ENCODE measurements around the gene HIP1. TPM values are rescaled to one million over a fixed set of nuclear protein-coding genes. Genes with fewer than 3 reads are reported as not detected.

HIP1 gene
- total and polyA plus RNA-seq, 2 of the 13 experiments (the other 11 are each of a cell fraction or from before 2014, with no cell fraction given): 4.5 to 6.2 TPM

DNA sequence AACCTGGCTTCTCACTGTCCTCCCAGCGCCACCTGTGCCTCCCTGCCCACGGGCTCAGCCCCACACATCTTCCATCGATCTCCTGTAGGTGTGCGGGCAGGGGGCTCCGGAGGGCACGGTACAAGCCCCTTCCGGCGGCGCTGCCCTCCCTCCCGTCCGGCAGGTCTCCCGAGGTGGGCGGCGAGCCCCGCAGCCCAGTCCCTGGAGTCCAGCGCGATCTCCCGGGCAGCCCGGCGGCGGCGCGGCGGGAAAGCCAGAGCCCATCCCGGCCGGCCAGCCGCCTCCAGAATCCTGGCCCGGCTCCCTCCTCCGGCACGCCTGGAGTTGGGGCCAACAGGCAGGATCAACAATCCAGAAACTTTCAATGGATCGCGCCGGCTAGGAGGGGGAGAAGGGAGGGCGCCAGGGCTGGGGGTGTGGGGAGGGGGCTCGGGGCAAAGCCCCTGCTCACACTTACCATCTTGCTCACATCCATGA, 100.1 kb downstream of the HIP1 start:
- peak overlapping the region; percentile 76 for H3K4me2 ChIP-seq (ENCODE audit: low read depth, low read length)
- ChIA-PET POLR2A (no interaction called here), CTCF (ENCODE audit: low intra/inter-chr PET ratio, low total read pairs) (no interaction called here)
- peak overlapping the region; percentile 66 to 76 (median 67); a peak in 5 of 6 replicates for H3K4me3 ChIP-seq (replicated peaks in 1 of 3; ENCODE audit: insufficient read depth in 1 of 3, low read depth in 2 of 3, low read length in 3 of 3)
- no peak overlapping the region for H3K9ac ChIP-seq (ENCODE audit: insufficient read depth, low read depth, low read length)
- H3K27ac ChIP-seq (ENCODE audit: extremely low read length, insufficient read depth, low read length): no peak overlapping the region
- H4K20me1 ChIP-seq (ENCODE audit: insufficient read depth, low read length): no peaks in the 10 kb centered on the region
- in situ Hi-C loops (cut with HindIII; ENCODE audit: extremely low pct_ligation_motif_present, low pct_unique_long_range_greater_than_20kb): no loop called here
- no peak for FAIRE-seq
- H3K27me3 ChIP-seq (ENCODE audit: control insufficient read depth in 1 of 2, insufficient read depth in 2 of 2, low read length in 2 of 2): no peaks in the 10 kb centered on the region
- H3K4me1 ChIP-seq (ENCODE audit: insufficient read depth, low read length): peaks cover 15% of the 10 kb centered on the region
- 5% methylated on average over 7 of the region's 35 CpGs for WGBS (ENCODE audit: low lambda C conversion rate)
- H3K9me3 ChIP-seq (ENCODE audit: low read length): peaks cover 8% of the 10 kb centered on the region
- DNase-seq (ENCODE audit: low spot score): no peak
- H2AFZ ChIP-seq (ENCODE audit: low read length): no peak overlapping the region
- no peaks in the 10 kb centered on the region for H3K36me3 ChIP-seq (replicated peaks in 1 of 2; ENCODE audit: control insufficient read depth in 1 of 2, insufficient read depth in 2 of 2, low read length in 2 of 2)
- peak; percentile 82 for ATAC-seq
- BruUV-seq (replicated peaks): no TSS peak
- H3K79me2 ChIP-seq (ENCODE audit: insufficient read depth, low read length): no peaks in the 10 kb centered on the region
- intact Hi-C loops (cut with micrococcal nuclease; ENCODE audit: unreplicated experiment): no loop called here
- TF ChIP-seq ZNF263 (CRISPR knock-in tag; IDR thresholded peaks at IDR 0.05): peak; percentile 40; the same call in 1 of the 2 replicates
- no peak for TF ChIP-seq NFE2L2 (IDR thresholded peaks at IDR 0.05; ENCODE audit: low read length)
- TF ChIP-seq, protein P1, sequence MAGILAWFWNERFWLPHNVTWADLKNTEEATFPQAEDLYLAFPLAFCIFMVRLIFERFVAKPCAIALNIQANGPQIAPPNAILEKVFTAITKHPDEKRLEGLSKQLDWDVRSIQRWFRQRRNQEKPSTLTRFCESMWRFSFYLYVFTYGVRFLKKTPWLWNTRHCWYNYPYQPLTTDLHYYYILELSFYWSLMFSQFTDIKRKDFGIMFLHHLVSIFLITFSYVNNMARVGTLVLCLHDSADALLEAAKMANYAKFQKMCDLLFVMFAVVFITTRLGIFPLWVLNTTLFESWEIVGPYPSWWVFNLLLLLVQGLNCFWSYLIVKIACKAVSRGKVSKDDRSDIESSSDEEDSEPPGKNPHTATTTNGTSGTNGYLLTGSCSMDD (CRISPR knock-in tag; IDR thresholded peaks at IDR 0.05): no peak
- TF ChIP-seq, protein P2, sequence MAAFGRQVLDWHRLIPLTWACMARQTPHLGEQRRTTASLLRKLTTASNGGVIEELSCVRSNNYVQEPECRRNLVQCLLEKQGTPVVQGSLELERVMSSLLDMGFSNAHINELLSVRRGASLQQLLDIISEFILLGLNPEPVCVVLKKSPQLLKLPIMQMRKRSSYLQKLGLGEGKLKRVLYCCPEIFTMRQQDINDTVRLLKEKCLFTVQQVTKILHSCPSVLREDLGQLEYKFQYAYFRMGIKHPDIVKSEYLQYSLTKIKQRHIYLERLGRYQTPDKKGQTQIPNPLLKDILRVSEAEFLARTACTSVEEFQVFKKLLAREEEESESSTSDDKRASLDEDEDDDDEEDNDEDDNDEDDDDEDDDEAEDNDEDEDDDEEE (CRISPR knock-in tag; IDR thresholded peaks at IDR 0.05): 0 out of 2 replicates have a peak, but pooled peaks have one; percentile 33
- TF ChIP-seq, protein P3, sequence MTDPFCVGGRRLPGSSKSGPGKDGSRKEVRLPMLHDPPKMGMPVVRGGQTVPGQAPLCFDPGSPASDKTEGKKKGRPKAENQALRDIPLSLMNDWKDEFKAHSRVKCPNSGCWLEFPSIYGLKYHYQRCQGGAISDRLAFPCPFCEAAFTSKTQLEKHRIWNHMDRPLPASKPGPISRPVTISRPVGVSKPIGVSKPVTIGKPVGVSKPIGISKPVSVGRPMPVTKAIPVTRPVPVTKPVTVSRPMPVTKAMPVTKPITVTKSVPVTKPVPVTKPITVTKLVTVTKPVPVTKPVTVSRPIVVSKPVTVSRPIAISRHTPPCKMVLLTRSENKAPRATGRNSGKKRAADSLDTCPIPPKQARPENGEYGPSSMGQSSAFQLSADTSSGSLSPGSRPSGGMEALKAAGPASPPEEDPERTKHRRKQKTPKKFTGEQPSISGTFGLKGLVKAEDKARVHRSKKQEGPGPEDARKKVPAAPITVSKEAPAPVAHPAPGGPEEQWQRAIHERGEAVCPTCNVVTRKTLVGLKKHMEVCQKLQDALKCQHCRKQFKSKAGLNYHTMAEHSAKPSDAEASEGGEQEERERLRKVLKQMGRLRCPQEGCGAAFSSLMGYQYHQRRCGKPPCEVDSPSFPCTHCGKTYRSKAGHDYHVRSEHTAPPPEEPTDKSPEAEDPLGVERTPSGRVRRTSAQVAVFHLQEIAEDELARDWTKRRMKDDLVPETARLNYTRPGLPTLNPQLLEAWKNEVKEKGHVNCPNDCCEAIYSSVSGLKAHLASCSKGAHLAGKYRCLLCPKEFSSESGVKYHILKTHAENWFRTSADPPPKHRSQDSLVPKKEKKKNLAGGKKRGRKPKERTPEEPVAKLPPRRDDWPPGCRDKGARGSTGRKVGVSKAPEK (CRISPR knock-in tag; IDR thresholded peaks at IDR 0.05; ENCODE audit: borderline replicate concordance): no peak; the same call in 1 of the 2 replicates
- TF ChIP-seq, protein P4, sequence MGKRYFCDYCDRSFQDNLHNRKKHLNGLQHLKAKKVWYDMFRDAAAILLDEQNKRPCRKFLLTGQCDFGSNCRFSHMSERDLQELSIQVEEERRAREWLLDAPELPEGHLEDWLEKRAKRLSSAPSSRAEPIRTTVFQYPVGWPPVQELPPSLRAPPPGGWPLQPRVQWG (CRISPR knock-in tag; IDR thresholded peaks at IDR 0.05; ENCODE audit: borderline replicate concordance, low read depth): no peak
- TF ChIP-seq HOXA5 (CRISPR knock-in tag; IDR thresholded peaks at IDR 0.05): no peak
- TF ChIP-seq, protein P5, sequence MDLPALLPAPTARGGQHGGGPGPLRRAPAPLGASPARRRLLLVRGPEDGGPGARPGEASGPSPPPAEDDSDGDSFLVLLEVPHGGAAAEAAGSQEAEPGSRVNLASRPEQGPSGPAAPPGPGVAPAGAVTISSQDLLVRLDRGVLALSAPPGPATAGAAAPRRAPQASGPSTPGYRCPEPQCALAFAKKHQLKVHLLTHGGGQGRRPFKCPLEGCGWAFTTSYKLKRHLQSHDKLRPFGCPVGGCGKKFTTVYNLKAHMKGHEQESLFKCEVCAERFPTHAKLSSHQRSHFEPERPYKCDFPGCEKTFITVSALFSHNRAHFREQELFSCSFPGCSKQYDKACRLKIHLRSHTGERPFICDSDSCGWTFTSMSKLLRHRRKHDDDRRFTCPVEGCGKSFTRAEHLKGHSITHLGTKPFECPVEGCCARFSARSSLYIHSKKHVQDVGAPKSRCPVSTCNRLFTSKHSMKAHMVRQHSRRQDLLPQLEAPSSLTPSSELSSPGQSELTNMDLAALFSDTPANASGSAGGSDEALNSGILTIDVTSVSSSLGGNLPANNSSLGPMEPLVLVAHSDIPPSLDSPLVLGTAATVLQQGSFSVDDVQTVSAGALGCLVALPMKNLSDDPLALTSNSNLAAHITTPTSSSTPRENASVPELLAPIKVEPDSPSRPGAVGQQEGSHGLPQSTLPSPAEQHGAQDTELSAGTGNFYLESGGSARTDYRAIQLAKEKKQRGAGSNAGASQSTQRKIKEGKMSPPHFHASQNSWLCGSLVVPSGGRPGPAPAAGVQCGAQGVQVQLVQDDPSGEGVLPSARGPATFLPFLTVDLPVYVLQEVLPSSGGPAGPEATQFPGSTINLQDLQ (CRISPR knock-in tag; IDR thresholded peaks at IDR 0.05): no peak
- TF ChIP-seq GATAD1 (CRISPR knock-in tag; IDR thresholded peaks at IDR 0.05): no peak
- TF ChIP-seq, protein P6, sequence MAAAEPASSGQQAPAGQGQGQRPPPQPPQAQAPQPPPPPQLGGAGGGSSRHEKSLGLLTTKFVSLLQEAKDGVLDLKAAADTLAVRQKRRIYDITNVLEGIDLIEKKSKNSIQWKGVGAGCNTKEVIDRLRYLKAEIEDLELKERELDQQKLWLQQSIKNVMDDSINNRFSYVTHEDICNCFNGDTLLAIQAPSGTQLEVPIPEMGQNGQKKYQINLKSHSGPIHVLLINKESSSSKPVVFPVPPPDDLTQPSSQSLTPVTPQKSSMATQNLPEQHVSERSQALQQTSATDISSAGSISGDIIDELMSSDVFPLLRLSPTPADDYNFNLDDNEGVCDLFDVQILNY (CRISPR knock-in tag; conservative IDR thresholded peaks at IDR 0.05): 0 out of 2 replicates have a peak, but pooled peaks have one; percentile 39
- no peak for TF ChIP-seq FOSL1 (CRISPR knock-in tag; IDR thresholded peaks at IDR 0.05; ENCODE audit: borderline replicate concordance)
- TF ChIP-seq RFXAP (CRISPR knock-in tag; IDR thresholded peaks at IDR 0.05; ENCODE audit: borderline replicate concordance): no peak
- TF ChIP-seq ZNF777 (CRISPR knock-in tag; IDR thresholded peaks at IDR 0.05): peak; percentile 31; the same call in 1 of the 2 replicates

All from HepG2 (cell line).